ENCODE data around the gene HRG. TPM values are rescaled to one million over a fixed set of nuclear protein-coding genes. Genes with fewer than 3 reads are reported as not detected.
A peak's percentile ranks its signal among the peaks of the same experiment; 100 is the strongest.
"Not testable (repeated sequence)": the region's sequence is repeated elsewhere in the genome, so short reads cannot be mapped to it uniquely, and the experiment has no call there.

Gene HRG
- 0.10 TPM in 1 of 2 replicates, not detected in the other for total RNA-seq (2014; rRNA removed; shearing (Covaris generic))
- polyA plus RNA-seq (2014; cell fraction: nucleus; rRNA removed): not detected in 2 replicates

- DNase-seq (ENCODE audit: extremely low read depth, low read depth): no peak
These were observed at the start of gene HRG for GRCh38 chr3:186665625-186666188. HRG (plus strand) TSS chr3:186666014; CDS start chr3:186666032, 18 bp downstream.

- no peak for DNase-seq (ENCODE audit: extremely low read depth, low read depth)
These were observed 49.6 kb upstream of the HRG start for GRCh38 chr3:186616299-186616617.

- peak; percentile 79 for DNase-seq (ENCODE audit: extremely low read depth, low read depth)
These were observed 48.5 kb upstream of the HRG start for GRCh38 chr3:186617036-186617946.

- no peak for DNase-seq (ENCODE audit: extremely low read depth, low read depth)
These were observed 47.4 kb upstream of the HRG start for GRCh38 chr3:186618318-186618938.

- no peak for DNase-seq (ENCODE audit: extremely low read depth, low read depth)
These were observed 46.0 kb upstream of the HRG start for GRCh38 chr3:186619787-186620212.

GRCh38 chr3:186620213-186621092 lies 45.4 kb upstream of the HRG start:
- no peak for DNase-seq (ENCODE audit: extremely low read depth, low read depth)

- no peak for DNase-seq (ENCODE audit: extremely low read depth, low read depth)
These were observed 43.7 kb upstream of the HRG start for GRCh38 chr3:186621894-186622650.

GRCh38 chr3:186622651-186623310 lies 43.0 kb upstream of the HRG start:
- DNase-seq (ENCODE audit: extremely low read depth, low read depth): no peak

- DNase-seq (ENCODE audit: extremely low read depth, low read depth): no peak
These were observed 41.2 kb upstream of the HRG start for GRCh38 chr3:186624598-186624997.

GRCh38 chr3:186625600-186626042 lies 40.2 kb upstream of the HRG start:
- no peak for DNase-seq (ENCODE audit: extremely low read depth, low read depth)

GRCh38 chr3:186626254-186626847 lies 39.5 kb upstream of the HRG start:
- no peak for DNase-seq (ENCODE audit: extremely low read depth, low read depth)

- DNase-seq (ENCODE audit: extremely low read depth, low read depth): no peak
These were observed 37.9 kb upstream of the HRG start for GRCh38 chr3:186627852-186628414.

GRCh38 chr3:186628756-186629155 lies 37.1 kb upstream of the HRG start:
- no peak for DNase-seq (ENCODE audit: extremely low read depth, low read depth)

GRCh38 chr3:186630950-186631641 lies 34.7 kb upstream of the HRG start:
- no peak for DNase-seq (ENCODE audit: extremely low read depth, low read depth)

GRCh38 chr3:186633481-186633880 lies 32.3 kb upstream of the HRG start:
- no peak for DNase-seq (ENCODE audit: extremely low read depth, low read depth)

- DNase-seq (ENCODE audit: extremely low read depth, low read depth): not testable (repeated sequence)
These were observed 31.6 kb upstream of the HRG start for GRCh38 chr3:186634207-186634606.

- no peak for DNase-seq (ENCODE audit: extremely low read depth, low read depth)
These were observed 30.3 kb upstream of the HRG start for GRCh38 chr3:186635532-186635931.

- no peak for DNase-seq (ENCODE audit: extremely low read depth, low read depth)
These were observed 29.3 kb upstream of the HRG start for GRCh38 chr3:186636536-186636935.

Measured in NCI-H460 (cell line).